Heart right ventricle (tissue), 16 donors: ENCODE data around the gene PMP22. TPM values are rescaled to one million over a fixed set of nuclear protein-coding genes. Genes with fewer than 3 reads are reported as not detected.

Experiments used
- ATAC-seq, 8 donors: fragments of 200-7000 bp; cut with Tn5 transposase; one replicate each; pipeline ENCODE4 v1.9.1; 2020; ENCODE audit warnings: mild to moderate bottlenecking in 8 of 8, moderate library complexity in 8 of 8, moderate number of reproducible peaks in 1 of 8
- DNase-seq, 2 donors: peaks; one replicate each; pipeline ENCODE4 v3.0.0-alpha.2; 2020
- H3K27ac ChIP-seq, 10 donors: fragments of 200-600 bp; sonication (generic) in 2 of 10; one replicate each; pipeline versions ENCODE4 v1.5.0 to v1.8.0; 2020 to 2022; ENCODE audit warnings: mild to moderate bottlenecking in 3 of 10
- H3K27me3 ChIP-seq, 7 donors: fragments of 200-600 bp; one replicate each; pipeline ENCODE4 v1.8.0; 2021 to 2022; ENCODE audit warnings: mild to moderate bottlenecking in 2 of 7
- H3K36me3 ChIP-seq, 9 donors: fragments of 200-600 bp; sonication (generic) in 1 of 9; one replicate each; pipeline versions ENCODE4 v1.5.0 to v1.8.0; 2020 to 2022; ENCODE audit warnings: mild to moderate bottlenecking in 2 of 9
- H3K4me1 ChIP-seq, 9 donors: fragments of 200-600 bp; sonication (generic) in 1 of 9; one replicate each; pipeline versions ENCODE4 v1.5.0 to v1.8.0; 2020 to 2022; ENCODE audit warnings: mild to moderate bottlenecking in 4 of 9
- H3K4me3 ChIP-seq, 10 donors: fragments of 200-600 bp; sonication (generic) in 2 of 10; one replicate each; pipeline versions ENCODE4 v1.5.0 to v1.8.0; 2020 to 2022; ENCODE audit warnings: mild to moderate bottlenecking in 7 of 10, moderate library complexity in 2 of 10
- H3K9me3 ChIP-seq, 11 donors: fragments of 200-600 bp in 10 of 11; sonication (generic) in 2 of 11; one replicate each; pipeline versions ENCODE4 v1.5.0 to v1.8.0; 2013 to 2022; ENCODE audit warnings: mild to moderate bottlenecking in 2 of 11, control low read depth in 1 of 11, moderate library complexity in 1 of 11
- WGBS, 2 donors: extraction: QIAGEN DNeasy Blood & Tissue Kit; methylation state at CpG; one replicate each; pipeline ENCODE4 v1.1.7; 2013; ENCODE audit warnings: inconsistent platforms in 1 of 2; 5-methylcytosine and 5-hydroxymethylcytosine counted together
- intact Hi-C, 10 donors: fragments of 100-400 bp; cut with DNase I; formaldehyde crosslinking; loops; one replicate each; pipeline versions ENCODE4 v1.11.1 to v1.14.2; 2022
- polyA plus RNA-seq, 2 donors: library from polyadenylated mRNA; stranded (reverse); fragments of 200-250 nt; gene quantifications; one replicate each; pipeline ENCODE4 v1.2.3, GENCODE V29; 2013
- total RNA-seq, 10 donors: library from RNA; stranded (reverse); fragmentation: NEBNext Ultra II Directional in 3 of 10; extraction: Animal tissue kit (Norgen Biotek cat#: 25700) in 3 of 10; gene quantifications; one replicate each; pipeline versions ENCODE4 v1.2.1 to v1.2.4, GENCODE V29; 2021 to 2023
- TF ChIP-seq, protein P1 (sequence below), 9 donors: fragments of 200-600 bp; sonication (generic) in 2 of 9; IDR thresholded peaks; one replicate each; pipeline versions ENCODE4 v1.5.0 to v1.8.0; 2021 to 2022; ENCODE audit warnings: antibody characterized with exemption in 9 of 9, mild to moderate bottlenecking in 5 of 9, moderate library complexity in 1 of 9
- donor health status: Arrhythmogenic right ventricular cardiomyopathy.
- donor health status: ischemic (EF 13 %, LVEDD 7.1; RV severe dilation, severe dysfunction).
- donor health status: healthy with polysubstance abuse.
- donor health status: DM: no; HTN: yes; CAD: no.
- donor health status: DM: no; HTN: no; CAD: no.
- donor health status: ischemic (EF 25% LVEDD 6.9; RV normal size, moderate dysfunction).
- donor health status: ischemic (EF 25% LVEDD 5.7; RV mildly dilated, moderate dysfunction).
- donor health status: healthy.
- donor health status: DM: yes; HTN: yes; CAD: no.
- donor health status: Ischemic cardiomyopathy.
- donor health status: ischemic (EF 35%, LVEDD 5.7; RV mildly dilated, moderate dysfunction).
- donor health status: nonischemic (EF 11% LVEDD 7.7; RV severe dilation, severe dysfunction).
- donor health status: DM: yes; HTN: yes; CAD: no.
- donor health status: PGD.
- donor health status: ischemic (EF 29% LVEDD 5.4; RV normal size, mild dysfunction).
- donor health status: nonischemic (EF 23%, LVEDD 6.1; RV moderate dilation, normal function).

The PMP22 gene
- total and polyA plus RNA-seq, 12 donors, result 62.0 to 241 (median 158) TPM

- Histone ChIP-seq H3K36me3 (peaks cover 0 to 93% (median 41%) of the 10 kb centered on the region in 9 donors), H3K9me3 (no peaks in the 10 kb centered on the region), H3K4me1 (peaks cover 2 to 97% (median 82%) of the 10 kb centered on the region in 9 donors), H3K27ac (peak overlapping the region in 5 of 10 donors; percentile 18 to 85 (median 70)), H3K4me3 (no peak overlapping the region), H3K27me3 (no peaks in the 10 kb centered on the region)
- 52 to 64% methylated on average over 5 of the region's 5 CpGs for WGBS, 2 donors
- ATAC-seq, result peak in 5 of 8 donors; percentile 9 to 49 (median 26)
- intact Hi-C loops, result no loop called here
- TF ChIP-seq, protein P1, sequence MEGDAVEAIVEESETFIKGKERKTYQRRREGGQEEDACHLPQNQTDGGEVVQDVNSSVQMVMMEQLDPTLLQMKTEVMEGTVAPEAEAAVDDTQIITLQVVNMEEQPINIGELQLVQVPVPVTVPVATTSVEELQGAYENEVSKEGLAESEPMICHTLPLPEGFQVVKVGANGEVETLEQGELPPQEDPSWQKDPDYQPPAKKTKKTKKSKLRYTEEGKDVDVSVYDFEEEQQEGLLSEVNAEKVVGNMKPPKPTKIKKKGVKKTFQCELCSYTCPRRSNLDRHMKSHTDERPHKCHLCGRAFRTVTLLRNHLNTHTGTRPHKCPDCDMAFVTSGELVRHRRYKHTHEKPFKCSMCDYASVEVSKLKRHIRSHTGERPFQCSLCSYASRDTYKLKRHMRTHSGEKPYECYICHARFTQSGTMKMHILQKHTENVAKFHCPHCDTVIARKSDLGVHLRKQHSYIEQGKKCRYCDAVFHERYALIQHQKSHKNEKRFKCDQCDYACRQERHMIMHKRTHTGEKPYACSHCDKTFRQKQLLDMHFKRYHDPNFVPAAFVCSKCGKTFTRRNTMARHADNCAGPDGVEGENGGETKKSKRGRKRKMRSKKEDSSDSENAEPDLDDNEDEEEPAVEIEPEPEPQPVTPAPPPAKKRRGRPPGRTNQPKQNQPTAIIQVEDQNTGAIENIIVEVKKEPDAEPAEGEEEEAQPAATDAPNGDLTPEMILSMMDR (IDR thresholded peaks at IDR 0.05), result no peak
- no peak for DNase-seq
Observed at GRCh38 chr17:15249487-15249886, 15.6 kb downstream of the PMP22 start.

DNA sequence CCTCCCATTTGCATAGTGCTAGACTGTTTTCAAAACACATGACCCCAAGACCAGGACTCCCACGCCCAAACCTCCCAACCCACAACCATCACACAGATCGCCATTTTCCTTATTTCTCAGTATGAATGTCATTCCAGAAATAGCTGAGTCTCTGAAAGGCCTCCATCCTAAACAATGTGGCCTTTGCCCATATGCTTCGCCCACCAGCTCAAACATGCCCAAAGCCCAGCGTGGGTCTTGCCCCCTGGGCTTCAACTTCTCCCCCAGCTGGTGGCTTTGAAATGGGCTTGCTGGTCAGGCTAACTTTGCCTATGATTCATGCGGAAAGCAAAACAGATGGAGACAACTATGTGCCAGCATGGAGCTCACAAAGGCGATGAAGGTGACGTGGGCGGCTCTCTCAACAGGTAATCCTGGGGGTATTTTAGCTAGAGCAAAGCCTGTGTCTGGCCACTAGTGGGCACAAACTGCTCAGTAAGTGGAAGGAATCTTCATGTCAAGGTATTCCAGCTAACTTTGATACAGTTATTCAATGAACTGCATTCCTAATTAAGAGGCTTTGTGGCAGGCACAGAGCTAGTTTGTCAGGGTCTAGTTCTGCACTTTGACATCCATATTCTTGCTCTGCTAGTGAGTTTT is 17.1 kb downstream of the PMP22 start:
- intact Hi-C loops, result no loop called here
- peaks cover 0 to 84% (median 28%) of the 10 kb centered on the region in 9 donors for H3K36me3 ChIP-seq
- H3K27me3 ChIP-seq, result no peaks in the 10 kb centered on the region
- peak in 3 of 8 donors; percentile 9 to 23 (median 14) for ATAC-seq
- no peak overlapping the region for H3K4me3 ChIP-seq
- H3K4me1 ChIP-seq, result peaks cover 2 to 88% (median 75%) of the 10 kb centered on the region in 9 donors
- 91 to 93% methylated on average over 8 of the region's 8 CpGs for WGBS, 2 donors
- TF ChIP-seq, protein P1 (IDR thresholded peaks at IDR 0.05), result peak in 6 of 9 donors; percentile 9 to 36 (median 30)
- peak overlapping the region; percentile 41 to 85 (median 66) for H3K27ac ChIP-seq
- DNase-seq, result no peak
- peaks cover 0 to 4% (median 0%) of the 10 kb centered on the region in 11 donors for H3K9me3 ChIP-seq

GRCh38 chr17:15245054-15245453 is 20.1 kb downstream of the PMP22 start:
- Histone ChIP-seq H3K27me3 (no peaks in the 10 kb centered on the region), H3K4me1 (peaks cover 2 to 74% (median 59%) of the 10 kb centered on the region in 9 donors), H3K27ac (peak overlapping the region in 5 of 10 donors; percentile 10 to 85 (median 18)), H3K36me3 (peaks cover 0 to 58% (median 8%) of the 10 kb centered on the region in 9 donors), H3K9me3 (peaks cover 0 to 11% (median 0%) of the 10 kb centered on the region in 11 donors), H3K4me3 (no peak overlapping the region)
- 40 to 55% methylated on average over 5 of the region's 5 CpGs for WGBS, 2 donors
- TF ChIP-seq, protein P1 (IDR thresholded peaks at IDR 0.05), result no peak
- DNase-seq (no peak), ATAC-seq (peak in 1 of 8 donors; percentile 53)
- intact Hi-C loops, result no loop called here

GRCh38 chr17:15240644-15241043 is 24.5 kb downstream of the PMP22 start:
- ATAC-seq (peak in 5 of 8 donors; percentile 23 to 74 (median 40)), DNase-seq (no peak)
- H3K27ac ChIP-seq, result peak overlapping the region in 5 of 10 donors; percentile 11 to 73 (median 45)
- intact Hi-C loops, result no loop called here
- no peak overlapping the region for H3K4me3 ChIP-seq
- TF ChIP-seq, protein P1 (IDR thresholded peaks at IDR 0.05), result no peak
- H3K27me3 ChIP-seq, result no peaks in the 10 kb centered on the region
- peaks cover 0 to 11% (median 0%) of the 10 kb centered on the region in 11 donors for H3K9me3 ChIP-seq
- peaks cover 0 to 70% (median 35%) of the 10 kb centered on the region in 9 donors for H3K36me3 ChIP-seq
- H3K4me1 ChIP-seq, result peaks cover 3 to 78% (median 69%) of the 10 kb centered on the region in 9 donors
